Measurements from ENCODE around the gene HOXD8.

HOXD8 gene

GRCh38 chr2:176082824-176083751 lies 46.4 kb upstream of the HOXD8 start:
- H3K4me3 ChIP-seq (ENCODE audit: low read length): no peak overlapping the region
- no peak for DNase-seq (ENCODE audit: low read depth)
- TF ChIP-seq CTCF (conservative IDR thresholded peaks at IDR 0.05; ENCODE audit: low read length): no peak

GRCh38 chr2:176083796-176084261 lies 45.7 kb upstream of the HOXD8 start, which contains the start of gene EVX2:
Gene EVX2 (minus strand): TSS chr2:176083962. CDS start chr2:176083776, 186 bp downstream.
- H3K4me3 ChIP-seq (ENCODE audit: low read length): no peak within 1 kb of the TSS
- DNase-seq (ENCODE audit: low read depth): no peak
- no peak for TF ChIP-seq CTCF (conservative IDR thresholded peaks at IDR 0.05; ENCODE audit: low read length)

GRCh38 chr2:176084611-176085119 lies 44.8 kb upstream of the HOXD8 start:
- TF ChIP-seq CTCF (conservative IDR thresholded peaks at IDR 0.05; ENCODE audit: low read length): no peak
- no peak for DNase-seq (ENCODE audit: low read depth)
- no peak overlapping the region for H3K4me3 ChIP-seq (ENCODE audit: low read length)

- no peak for DNase-seq (ENCODE audit: low read depth)
- no peak for TF ChIP-seq CTCF (conservative IDR thresholded peaks at IDR 0.05; ENCODE audit: low read length)
- no peak overlapping the region for H3K4me3 ChIP-seq (ENCODE audit: low read length)
Observed at GRCh38 chr2:176085120-176085788, 44.3 kb upstream of the HOXD8 start.

- peak; percentile 26 for DNase-seq (ENCODE audit: low read depth)
- peak; percentile 61 for TF ChIP-seq CTCF (conservative IDR thresholded peaks at IDR 0.05; ENCODE audit: low read length)
- no peak overlapping the region for H3K4me3 ChIP-seq (ENCODE audit: low read length)
Observed at GRCh38 chr2:176085861-176086771, 43.4 kb upstream of the HOXD8 start.

GRCh38 chr2:176087330-176088047 lies 42.0 kb upstream of the HOXD8 start:
- H3K4me3 ChIP-seq (ENCODE audit: low read length): no peak overlapping the region
- no peak for TF ChIP-seq CTCF (conservative IDR thresholded peaks at IDR 0.05; ENCODE audit: low read length)
- DNase-seq (ENCODE audit: low read depth): no peak
